Activated T-cell treated with anti-CD3 and anti-CD28 coated beads, Interleukin-2, amount 50 U/mL, for 4 hours (primary cell): ENCODE data around the gene DAP3. TPM values are rescaled to one million over a fixed set of nuclear protein-coding genes. Genes with fewer than 3 reads are reported as not detected.
"Not testable (repeated sequence)": the region's sequence is repeated elsewhere in the genome, so short reads cannot be mapped to it uniquely, and the experiment has no call there.

ENCODE experiments used
- ATAC-seq, 2 donors: fragments of 200-7000 bp; cut with Tn5 transposase; one replicate each; pipeline ENCODE4 v1.10.0; 2021
- DNase-seq: peaks from one replicate; pipeline ENCODE4 v3.0.0-alpha.2; 2020
- H3K27me3 Mint-ChIP-seq: one replicate; pipeline ENCODE4 v1.8.0; 2021; ENCODE audit warnings: low read depth, mixed read lengths
- H3K36me3 Mint-ChIP-seq: one replicate; pipeline ENCODE4 v1.8.0; 2022; ENCODE audit warnings: mixed read lengths; ENCODE audit not compliant: insufficient read depth
- H3K4me1 Mint-ChIP-seq: one replicate; pipeline ENCODE4 v1.8.0; 2021; ENCODE audit warnings: low read depth, mixed read lengths
- H3K4me3 Mint-ChIP-seq: one replicate; pipeline ENCODE4 v1.8.0; 2021; ENCODE audit warnings: mild to moderate bottlenecking, moderate library complexity, mixed read lengths
- H3K9me3 Mint-ChIP-seq: one replicate; pipeline ENCODE4 v1.8.0; 2021; ENCODE audit warnings: mixed read lengths
- total RNA-seq, 3 donors: library from RNA; stranded (reverse); gene quantifications; one replicate each; pipeline ENCODE4 v1.2.1, GENCODE V29; 2021

The DAP3 gene
- total RNA-seq, 3 donors from 2014 or later: 194 to 197 (median 196) TPM

DNA sequence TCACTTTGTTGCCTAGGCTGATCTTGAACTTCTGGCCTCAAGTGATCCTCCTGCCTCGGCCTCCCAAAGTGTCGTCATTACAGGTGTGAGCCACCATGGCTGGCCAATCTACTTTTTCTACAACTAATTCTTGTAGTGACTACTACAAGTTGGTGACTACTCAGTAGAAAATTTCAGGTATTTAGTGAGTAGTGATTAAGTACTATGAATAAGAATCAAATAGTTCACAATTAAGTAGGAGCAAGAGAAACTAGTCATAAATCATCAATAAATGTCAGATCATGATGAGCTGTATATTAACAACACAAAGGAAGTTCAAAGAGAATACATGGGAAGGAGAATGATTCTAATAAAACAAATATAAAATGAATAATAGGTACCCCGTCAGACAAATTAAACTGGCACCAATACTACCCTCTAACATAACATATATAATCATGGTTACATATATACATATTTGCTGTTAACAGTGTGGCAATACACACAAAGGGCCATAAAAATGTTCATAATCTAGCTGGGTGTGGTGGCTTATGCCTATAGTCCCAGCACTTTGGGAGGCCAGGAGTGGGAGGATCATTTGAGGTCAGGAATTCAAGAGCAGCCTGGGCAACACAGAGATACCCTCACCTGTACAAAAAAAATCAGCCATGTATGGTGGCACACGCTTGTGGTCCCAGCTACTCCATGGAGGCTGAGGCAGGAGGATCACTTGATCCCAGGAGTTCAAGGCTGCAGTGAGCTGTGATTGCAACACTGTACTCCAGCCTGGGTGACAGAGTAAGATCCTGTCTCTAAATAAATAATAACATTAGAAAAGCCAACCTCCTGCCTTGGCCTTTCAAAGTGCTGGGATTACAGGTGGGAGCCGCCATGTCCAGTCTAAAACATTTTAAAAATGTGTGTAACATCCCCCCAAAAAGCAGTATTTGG, 19.4 kb upstream of the DAP3 start:
- no peaks in the 10 kb centered on the region for H3K9me3 Mint-ChIP-seq
- H3K4me1 Mint-ChIP-seq: no peaks in the 10 kb centered on the region
- ATAC-seq: no peak
- DNase-seq: no peak
- peaks cover 30% of the 10 kb centered on the region for H3K36me3 Mint-ChIP-seq
- H3K4me3 Mint-ChIP-seq: no peak overlapping the region
- no peaks in the 10 kb centered on the region for H3K27me3 Mint-ChIP-seq

DNA sequence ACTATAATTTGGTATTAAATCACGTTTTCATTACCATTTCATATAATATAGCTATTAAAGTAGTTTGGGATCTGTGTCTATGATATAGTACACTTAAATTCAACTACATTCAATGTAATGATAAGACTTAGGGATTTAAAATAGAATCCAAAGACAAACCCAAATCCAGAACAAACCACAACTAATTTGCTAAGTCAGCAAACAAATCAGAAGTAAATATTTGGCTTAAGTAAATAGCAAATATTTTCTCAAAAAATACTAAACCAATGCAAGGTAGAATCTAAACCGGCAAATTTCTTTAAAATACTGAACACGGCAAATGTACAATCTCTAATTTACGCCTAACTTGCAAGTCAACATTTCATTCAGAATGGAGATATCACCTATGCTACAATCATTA, 17.1 kb upstream of the DAP3 start:
- H3K36me3 Mint-ChIP-seq: peaks cover 37% of the 10 kb centered on the region
- ATAC-seq (no peak), DNase-seq (no peak)
- no peak overlapping the region for H3K4me3 Mint-ChIP-seq
- no peaks in the 10 kb centered on the region for H3K27me3 Mint-ChIP-seq
- no peaks in the 10 kb centered on the region for H3K4me1 Mint-ChIP-seq
- H3K9me3 Mint-ChIP-seq: no peaks in the 10 kb centered on the region

DNA sequence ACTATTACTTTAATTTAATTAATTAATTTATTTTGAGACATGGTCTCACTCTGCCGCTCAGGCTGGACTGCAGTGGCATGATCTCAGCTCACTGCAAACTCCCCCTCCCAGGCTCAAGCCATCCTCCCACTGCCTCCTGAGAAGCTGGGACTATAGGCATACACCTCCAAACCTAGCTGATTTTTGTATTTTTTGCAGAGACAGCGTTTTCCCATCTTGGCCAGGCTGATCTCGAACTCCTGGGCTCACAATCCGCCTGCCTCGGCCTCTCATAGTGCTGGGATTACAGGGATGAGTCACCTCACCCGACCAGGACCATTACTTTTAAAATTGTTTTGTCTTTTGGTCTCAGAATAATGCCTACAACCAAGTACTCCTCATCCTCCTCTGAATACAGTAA, 15.9 kb upstream of the DAP3 start:
- H3K27me3 Mint-ChIP-seq: no peaks in the 10 kb centered on the region
- ATAC-seq: no peak
- H3K4me3 Mint-ChIP-seq: no peak overlapping the region
- no peak for DNase-seq
- no peaks in the 10 kb centered on the region for H3K9me3 Mint-ChIP-seq
- H3K4me1 Mint-ChIP-seq: no peaks in the 10 kb centered on the region
- H3K36me3 Mint-ChIP-seq: peaks cover 43% of the 10 kb centered on the region

GRCh38 chr1:155678027-155678426, 10.9 kb upstream of the DAP3 start:
- Mint-ChIP-seq H3K4me1 (peaks cover 9% of the 10 kb centered on the region), H3K9me3 (no peaks in the 10 kb centered on the region), H3K27me3 (no peaks in the 10 kb centered on the region), H3K4me3 (no peak overlapping the region), H3K36me3 (peaks cover 36% of the 10 kb centered on the region)
- no peak for DNase-seq
- ATAC-seq: no peak

DNA sequence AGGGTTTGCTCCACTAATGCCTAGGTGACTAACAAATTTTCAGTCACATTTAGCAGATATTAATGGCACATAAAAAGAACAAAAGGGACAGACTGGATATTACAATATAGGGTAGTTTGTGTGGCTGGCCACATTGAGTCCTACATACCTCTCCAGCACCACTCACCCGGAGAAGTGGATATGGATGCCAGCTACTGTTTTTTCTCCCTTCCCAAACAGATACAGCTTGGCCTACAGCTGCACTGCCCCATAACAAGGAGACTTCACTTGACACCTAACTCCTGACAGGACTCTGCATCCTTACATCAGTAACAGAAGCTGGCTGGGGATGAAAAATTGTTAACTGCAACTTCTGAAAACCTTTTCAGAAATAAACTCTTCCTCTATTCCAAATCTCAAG, 9.9 kb upstream of the DAP3 start:
- not testable (repeated sequence) for H3K4me3 Mint-ChIP-seq, H3K9me3 Mint-ChIP-seq, H3K27me3 Mint-ChIP-seq, ATAC-seq, DNase-seq
- peaks cover 15% of the 10 kb centered on the region for H3K4me1 Mint-ChIP-seq
- peaks cover 33% of the 10 kb centered on the region for H3K36me3 Mint-ChIP-seq

GRCh38 chr1:155680531-155680930, 8.4 kb upstream of the DAP3 start:
- H3K27me3 Mint-ChIP-seq: no peaks in the 10 kb centered on the region
- no peak overlapping the region for H3K4me3 Mint-ChIP-seq
- no peaks in the 10 kb centered on the region for H3K9me3 Mint-ChIP-seq
- ATAC-seq: no peak
- H3K36me3 Mint-ChIP-seq: peaks cover 32% of the 10 kb centered on the region
- H3K4me1 Mint-ChIP-seq: peaks cover 30% of the 10 kb centered on the region
- no peak for DNase-seq

DNA sequence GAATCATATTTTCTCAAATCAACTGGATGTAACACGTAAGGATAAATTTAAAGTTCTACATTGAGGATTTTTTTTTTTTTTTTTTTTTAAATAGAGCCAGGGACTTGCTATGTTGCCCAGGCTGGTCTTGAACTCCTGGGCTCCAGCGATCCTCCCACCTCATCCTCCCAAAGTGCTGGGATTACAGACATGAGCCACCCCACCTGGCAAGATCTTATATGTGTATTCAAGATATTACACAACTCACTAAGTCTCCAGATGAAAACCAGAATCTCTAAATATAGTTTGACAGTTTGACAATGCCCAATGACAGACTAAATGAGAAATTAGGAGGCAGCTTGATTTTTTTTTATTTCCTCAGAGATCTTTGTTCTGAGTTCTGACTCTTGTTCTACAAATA, 7.1 kb upstream of the DAP3 start:
- peaks cover 30% of the 10 kb centered on the region for H3K36me3 Mint-ChIP-seq
- H3K27me3 Mint-ChIP-seq: no peaks in the 10 kb centered on the region
- H3K4me3 Mint-ChIP-seq: no peak overlapping the region
- no peaks in the 10 kb centered on the region for H3K9me3 Mint-ChIP-seq
- H3K4me1 Mint-ChIP-seq: peaks cover 40% of the 10 kb centered on the region
- no peak for ATAC-seq
- DNase-seq: no peak

GRCh38 chr1:155687705-155688323, 1.1 kb upstream of the DAP3 start:
- H3K27me3 Mint-ChIP-seq, H3K9me3 Mint-ChIP-seq: not testable (repeated sequence)
- Mint-ChIP-seq H3K36me3 (peaks cover 33% of the 10 kb centered on the region), H3K4me3 (peak overlapping the region; percentile 97), H3K4me1 (peaks cover 64% of the 10 kb centered on the region)
- peak; percentile 5 for DNase-seq
- ATAC-seq: peak; percentile 16 to 26

- peak; percentile 85 to 86 for ATAC-seq
- Mint-ChIP-seq H3K36me3 (peaks cover 34% of the 10 kb centered on the region), H3K4me1 (peaks cover 68% of the 10 kb centered on the region)
These were observed 389 bp upstream of the DAP3 start, which contains the start of gene YY1AP1 for GRCh38 chr1:155688324-155689080. TSS of gene YY1AP1 (minus strand) at chr1:155688774. CDS start at chr1:155680436, 8,338 bp downstream.

GRCh38 chr1:155691992-155692528, 3.2 kb downstream of the DAP3 start:
- Mint-ChIP-seq H3K4me1 (peaks cover 68% of the 10 kb centered on the region), H3K4me3 (peak overlapping the region; percentile 97), H3K9me3 (no peaks in the 10 kb centered on the region), H3K27me3 (no peaks in the 10 kb centered on the region), H3K36me3 (peaks cover 34% of the 10 kb centered on the region)
- no peak for DNase-seq
- ATAC-seq: no peak

More at GRCh38 chr1:155688324-155689080, 389 bp upstream of the DAP3 start, which contains the start of gene YY1AP1:
- no peaks in the 10 kb centered on the region for H3K9me3 Mint-ChIP-seq
- DNase-seq: peak; percentile 85
- H3K4me3 Mint-ChIP-seq: peak within 1 kb of the TSS; percentile 97
- H3K27me3 Mint-ChIP-seq: no peaks in the 10 kb centered on the region

GRCh38 chr1:155694167-155694566, 5.3 kb downstream of the DAP3 start:
- Mint-ChIP-seq H3K4me1 (peaks cover 85% of the 10 kb centered on the region), H3K27me3 (no peaks in the 10 kb centered on the region), H3K4me3 (no peak overlapping the region), H3K9me3 (no peaks in the 10 kb centered on the region), H3K36me3 (peaks cover 46% of the 10 kb centered on the region)
- DNase-seq (no peak), ATAC-seq (no peak)

DNA sequence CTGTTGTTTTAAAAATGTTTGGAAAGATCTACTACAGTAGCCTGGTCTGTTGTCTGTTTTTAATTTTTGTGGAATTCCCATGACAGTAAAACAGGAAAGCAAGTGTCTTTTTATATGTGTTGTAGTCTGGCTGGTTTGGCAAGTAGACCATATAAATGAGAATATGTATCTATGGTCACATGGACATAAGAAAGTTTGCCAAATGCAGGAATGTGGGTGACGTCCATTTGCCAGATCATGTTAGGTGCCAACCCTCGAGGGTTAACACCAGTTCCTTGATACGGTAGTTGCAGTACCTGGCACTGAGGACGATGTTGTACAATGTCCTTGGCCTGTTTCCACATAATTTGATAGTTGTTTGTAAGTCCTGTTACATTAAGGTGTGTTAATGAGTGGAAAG, 6.2 kb downstream of the DAP3 start:
- Mint-ChIP-seq H3K9me3 (no peaks in the 10 kb centered on the region), H3K4me1 (peaks cover 79% of the 10 kb centered on the region), H3K27me3 (no peaks in the 10 kb centered on the region), H3K36me3 (peaks cover 40% of the 10 kb centered on the region), H3K4me3 (no peak overlapping the region)
- no peak for DNase-seq
- no peak for ATAC-seq

DNA sequence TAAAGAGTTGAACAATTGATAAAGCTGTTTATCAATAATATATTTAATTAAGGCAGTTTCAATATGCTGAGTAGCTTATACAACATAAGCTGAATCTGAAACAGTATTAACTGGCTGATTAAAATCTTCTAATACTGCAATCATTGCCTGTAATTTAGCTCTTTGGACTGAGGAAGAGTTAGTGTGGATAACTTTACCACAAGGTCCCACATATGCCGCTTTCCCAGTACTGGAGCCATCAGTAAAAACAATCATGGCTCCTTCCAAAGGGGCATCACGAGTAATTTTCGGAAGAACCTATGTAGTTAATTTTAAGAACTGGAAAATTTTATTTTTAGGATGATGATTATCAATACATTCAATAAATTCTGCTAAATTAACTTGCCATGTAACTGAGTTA, 6.7 kb downstream of the DAP3 start:
- H3K4me3 Mint-ChIP-seq: no peak overlapping the region
- H3K36me3 Mint-ChIP-seq: peaks cover 37% of the 10 kb centered on the region
- DNase-seq (no peak), ATAC-seq (no peak)
- H3K27me3 Mint-ChIP-seq: no peaks in the 10 kb centered on the region
- no peaks in the 10 kb centered on the region for H3K9me3 Mint-ChIP-seq
- H3K4me1 Mint-ChIP-seq: peaks cover 77% of the 10 kb centered on the region

DNA sequence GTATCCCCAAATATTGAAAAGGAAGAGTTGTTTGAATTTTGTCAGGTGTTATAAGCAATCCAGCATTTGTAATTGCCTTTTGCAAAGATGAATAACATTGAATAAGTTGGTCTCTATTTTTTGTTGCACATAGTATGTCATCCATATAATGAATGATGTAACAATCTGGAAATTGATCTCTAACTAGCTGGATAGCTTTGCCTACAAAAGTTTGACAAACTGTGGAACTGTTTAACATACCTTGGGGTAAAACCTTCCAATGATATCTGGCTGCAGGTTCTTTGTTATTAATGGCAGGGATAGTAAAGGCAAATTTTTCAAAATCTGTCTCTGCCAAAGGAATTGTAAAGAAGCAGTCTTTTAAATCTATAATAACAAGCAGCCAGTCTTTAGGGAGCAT, 7.6 kb downstream of the DAP3 start:
- no peak for ATAC-seq
- no peaks in the 10 kb centered on the region for H3K9me3 Mint-ChIP-seq
- no peaks in the 10 kb centered on the region for H3K27me3 Mint-ChIP-seq
- H3K4me3 Mint-ChIP-seq: no peak overlapping the region
- DNase-seq: no peak
- peaks cover 68% of the 10 kb centered on the region for H3K4me1 Mint-ChIP-seq
- H3K36me3 Mint-ChIP-seq: peaks cover 31% of the 10 kb centered on the region
